OCI-LY3 (cell line): ENCODE measurements around the gene CRYBA2.

Experiments
- H2AFZ ChIP-seq: fragments of 200-600, 300-600 bp; shearing (Covaris generic); 2 replicates; pipeline ENCODE4 v1.6.0; 2014; ENCODE audit warnings: antibody characterized with exemption, low read depth, low read length
- H3K27ac ChIP-seq: fragments of 200-600, 300-600 bp; sonication (generic); 2 replicates; pipeline ENCODE4 v1.5.1; 2014; ENCODE audit warnings: mild to moderate bottlenecking, low read length, moderate library complexity, mixed read lengths
- H3K27me3 ChIP-seq: fragments of 200-600, 300-600 bp; sonication (generic); 2 replicates; pipeline ENCODE4 v1.6.1; 2014; ENCODE audit warnings: low read depth, low read length, mixed read lengths
- H3K36me3 ChIP-seq: fragments of 200-600, 300-600 bp; sonication (generic); replicated peaks from 2 replicates; pipeline ENCODE3; 2014; ENCODE audit warnings: low read depth, low read length, mixed read lengths
- H3K4me1 ChIP-seq: fragments of 300-600, 200-600 bp; sonication (generic); 2 replicates; pipeline ENCODE4 v1.6.1; 2014; ENCODE audit warnings: low read length, mixed read lengths
- H3K4me2 ChIP-seq: fragments of 200-600, 300-600 bp; sonication (generic); 2 replicates; pipeline ENCODE4 v1.6.1; 2014; ENCODE audit warnings: low read length, mixed read lengths
- H3K4me3 ChIP-seq: fragments of 300-600, 200-600 bp; sonication (generic); 2 replicates; pipeline ENCODE4 v1.5.1; 2014; ENCODE audit warnings: antibody characterized with exemption, mild to moderate bottlenecking, low read length, moderate library complexity
- H3K79me2 ChIP-seq: fragments of 300-600, 200-600 bp; shearing (Covaris generic); 2 replicates; pipeline ENCODE4 v1.6.1; 2014; ENCODE audit warnings: mild to moderate bottlenecking, low read length, mixed read lengths
- H3K9ac ChIP-seq: fragments of 300-600, 200-600 bp; shearing (Covaris generic); 2 replicates; pipeline ENCODE4 v1.6.0; 2014; ENCODE audit warnings: mild to moderate bottlenecking, low read length, moderate library complexity
- H3K9me3 ChIP-seq: fragments of 200-600, 300-600 bp; shearing (Covaris generic); 2 replicates; pipeline ENCODE4 v1.6.1; 2014; ENCODE audit warnings: low read length, mixed read lengths; ENCODE audit not compliant: insufficient read depth
- H4K20me1 ChIP-seq: fragments of 200-600, 300-600 bp; sonication (generic); 2 replicates; pipeline ENCODE4 v1.6.1; 2016; ENCODE audit warnings: low read length, mixed read lengths; ENCODE audit not compliant: insufficient read depth
- CTCF ChIP-seq: fragments of 200-600, 300-600 bp; sonication (generic); IDR thresholded peaks from 2 replicates; pipeline ENCODE4 v1.5.1; 2014; ENCODE audit warnings: antibody characterized with exemption, low read length, low read depth
- EZH2phosphoT487 ChIP-seq: fragments of 200-600 bp; shearing (Covaris generic); IDR thresholded peaks from 2 replicates; pipeline ENCODE4 v1.6.1; 2018; ENCODE audit warnings: antibody characterized with exemption, mixed run types, low read depth

CRYBA2 gene

GRCh38 chr2:219038600-219038999, 45.4 kb upstream of the CRYBA2 start:
- Histone ChIP-seq H3K79me2 (no peaks in the 10 kb centered on the region), H3K9ac (no peak overlapping the region), H3K27me3 (peaks cover 7% of the 10 kb centered on the region; the same call in 1 of the 2 replicates), H3K4me2 (no peak overlapping the region), H3K27ac (no peak overlapping the region), H3K4me3 (no peak overlapping the region), H3K36me3 (no peaks in the 10 kb centered on the region), H4K20me1 (no peaks in the 10 kb centered on the region), H3K4me1 (no peaks in the 10 kb centered on the region), H3K9me3 (no peaks in the 10 kb centered on the region), H2AFZ (no peak overlapping the region)
- TF ChIP-seq EZH2phosphoT487 (no peak), CTCF (no peak)

- no peak overlapping the region for H3K4me3 ChIP-seq
- TF ChIP-seq EZH2phosphoT487, result no peak
- no peak for TF ChIP-seq CTCF
- H3K4me2 ChIP-seq, result no peak overlapping the region
- H3K4me1 ChIP-seq, result no peaks in the 10 kb centered on the region
- no peaks in the 10 kb centered on the region for H4K20me1 ChIP-seq
- no peak overlapping the region for H2AFZ ChIP-seq
- peaks cover 7% of the 10 kb centered on the region; the same call in 1 of the 2 replicates for H3K27me3 ChIP-seq
- no peaks in the 10 kb centered on the region for H3K79me2 ChIP-seq
- H3K9me3 ChIP-seq, result no peaks in the 10 kb centered on the region
- no peak overlapping the region for H3K9ac ChIP-seq
- H3K36me3 ChIP-seq, result no peaks in the 10 kb centered on the region
- H3K27ac ChIP-seq, result no peak overlapping the region
Measured at GRCh38 chr2:219037783-219038499, 44.7 kb upstream of the CRYBA2 start.

- Histone ChIP-seq H3K36me3 (no peaks in the 10 kb centered on the region), H3K9ac (no peak overlapping the region), H3K27me3 (peaks cover 7% of the 10 kb centered on the region; the same call in 1 of the 2 replicates), H3K4me3 (no peak overlapping the region), H3K9me3 (no peaks in the 10 kb centered on the region), H2AFZ (no peak overlapping the region), H3K4me1 (no peaks in the 10 kb centered on the region), H4K20me1 (no peaks in the 10 kb centered on the region), H3K27ac (no peak overlapping the region), H3K4me2 (no peak overlapping the region), H3K79me2 (no peaks in the 10 kb centered on the region)
- TF ChIP-seq CTCF (no peak), EZH2phosphoT487 (no peak)
Measured at GRCh38 chr2:219035942-219036341, 42.7 kb upstream of the CRYBA2 start.

- H3K4me1 ChIP-seq, result no peaks in the 10 kb centered on the region
- no peak overlapping the region for H2AFZ ChIP-seq
- TF ChIP-seq CTCF (no peak), EZH2phosphoT487 (no peak)
- H3K9me3 ChIP-seq, result no peaks in the 10 kb centered on the region
- no peaks in the 10 kb centered on the region for H3K36me3 ChIP-seq
- H3K9ac ChIP-seq, result no peak overlapping the region
- no peak overlapping the region for H3K27ac ChIP-seq
- no peaks in the 10 kb centered on the region for H3K79me2 ChIP-seq
- H3K4me3 ChIP-seq, result no peak overlapping the region
- no peak overlapping the region for H3K4me2 ChIP-seq
- 0 out of 2 replicates have a peak, but pooled peaks cover 3% of the 10 kb centered on the region for H3K27me3 ChIP-seq
- no peaks in the 10 kb centered on the region for H4K20me1 ChIP-seq
Measured at GRCh38 chr2:219034823-219035222, 41.6 kb upstream of the CRYBA2 start.
